Hematopoietic multipotent progenitor cell (in vitro differentiated cells): ENCODE results near the gene GALNT3. TPM values are rescaled to one million over a fixed set of nuclear protein-coding genes. Genes with fewer than 3 reads are reported as not detected.

Experiments used
- DNase-seq, 3 donors: peaks; one replicate each; pipeline ENCODE4 v3.0.0-alpha.2; 2011 to 2015; ENCODE audit warnings: low read depth in 2 of 3, low spot score in 2 of 3
- total RNA-seq: library from RNA; depleted of rRNA; stranded (reverse); fragments of >200 nt; gene quantifications from one replicate; pipeline ENCODE4 v1.2.3, GENCODE V29; 2012

Gene GALNT3
- 2.2 TPM for total RNA-seq

GRCh38 chr2:165793779-165794535 is at the start of gene GALNT3:
Gene GALNT3 (minus strand): TSS chr2:165794247. CDS start chr2:165770700, 23,547 bp downstream.
- peak; percentile 5 to 17 (median 13) for DNase-seq

- DNase-seq, result no peak
These were observed 49.3 kb upstream of the GALNT3 start for GRCh38 chr2:165843351-165843750.

- DNase-seq, result no peak
These were observed 46.4 kb upstream of the GALNT3 start for GRCh38 chr2:165840333-165840958.

GRCh38 chr2:165839610-165840009 is 45.6 kb upstream of the GALNT3 start:
- no peak for DNase-seq

GRCh38 chr2:165837122-165837521 is 43.1 kb upstream of the GALNT3 start:
- DNase-seq, result no peak

GRCh38 chr2:165835363-165835762 is 41.3 kb upstream of the GALNT3 start:
- DNase-seq, result no peak

- DNase-seq, result no peak
These were observed 39.1 kb upstream of the GALNT3 start for GRCh38 chr2:165833156-165833555.

GRCh38 chr2:165827921-165828276 is 33.9 kb upstream of the GALNT3 start:
- DNase-seq, result no peak

GRCh38 chr2:165827016-165827920 is 33.2 kb upstream of the GALNT3 start:
- DNase-seq, result no peak

- no peak for DNase-seq
These were observed 31.0 kb upstream of the GALNT3 start for GRCh38 chr2:165825041-165825440.

GRCh38 chr2:165820296-165820695 is 26.2 kb upstream of the GALNT3 start:
- DNase-seq, result no peak

GRCh38 chr2:165818920-165819319 is 24.9 kb upstream of the GALNT3 start:
- no peak for DNase-seq

- no peak for DNase-seq
These were observed 21.5 kb upstream of the GALNT3 start for GRCh38 chr2:165815299-165816141.

GRCh38 chr2:165814473-165814872 is 20.4 kb upstream of the GALNT3 start:
- no peak for DNase-seq

GRCh38 chr2:165811592-165812370 is 17.7 kb upstream of the GALNT3 start:
- no peak for DNase-seq

- no peak for DNase-seq
These were observed 16.4 kb upstream of the GALNT3 start for GRCh38 chr2:165810418-165810817.

- DNase-seq, result no peak
These were observed 10.7 kb upstream of the GALNT3 start for GRCh38 chr2:165804719-165805118.

- DNase-seq, result no peak
These were observed 9.2 kb upstream of the GALNT3 start for GRCh38 chr2:165803123-165803760.

GRCh38 chr2:165801176-165801575 is 7.1 kb upstream of the GALNT3 start:
- DNase-seq, result no peak
